Ishikawa (cell line): ENCODE measurements around the gene MATN1.

Experiments
- CEBPB ChIP-seq: IDR thresholded peaks from 2 replicates; pipeline ENCODE4 v1.6.1; 2012
- CREB1 ChIP-seq: IDR thresholded peaks from 2 replicates; pipeline ENCODE4 v1.6.1; 2012; ENCODE audit warnings: low read depth
- EGR1 ChIP-seq: IDR thresholded peaks from 2 replicates; pipeline ENCODE4 v1.6.1; 2012
- EP300 ChIP-seq: IDR thresholded peaks from 2 replicates; pipeline ENCODE4 v1.6.1; 2012; ENCODE audit warnings: borderline replicate concordance
- FOXM1 ChIP-seq: IDR thresholded peaks from 2 replicates; pipeline ENCODE4 v1.6.1; 2012; ENCODE audit warnings: low read depth, borderline replicate concordance
- MAX ChIP-seq: IDR thresholded peaks from 2 replicates; pipeline ENCODE4 v1.6.1; 2012
- NFIC ChIP-seq: IDR thresholded peaks from 2 replicates; pipeline ENCODE4 v1.6.1; 2012
- RAD21 ChIP-seq: IDR thresholded peaks from 2 replicates; pipeline ENCODE4 v1.6.1; 2012; ENCODE audit warnings: low read depth
- REST ChIP-seq: IDR thresholded peaks from 2 replicates; pipeline ENCODE4 v1.6.1; 2012; ENCODE audit warnings: low read depth, mild to moderate bottlenecking
- TAF1 ChIP-seq: IDR thresholded peaks from 2 replicates; pipeline ENCODE4 v1.6.1; 2012; ENCODE audit warnings: low read depth, mild to moderate bottlenecking
- TCF12 ChIP-seq: IDR thresholded peaks from 2 replicates; pipeline ENCODE4 v1.6.1; 2012; ENCODE audit warnings: low read depth
- TEAD4 ChIP-seq: IDR thresholded peaks from 2 replicates; pipeline ENCODE4 v1.6.1; 2012
- YY1 ChIP-seq: IDR thresholded peaks from 2 replicates; pipeline ENCODE4 v1.6.1; 2012; ENCODE audit warnings: low read depth
- ZBTB7A ChIP-seq: IDR thresholded peaks from 2 replicates; pipeline ENCODE4 v1.6.1; 2012; ENCODE audit warnings: low read depth
- TF ChIP-seq, protein P1 (sequence below): IDR thresholded peaks from 2 replicates; pipeline ENCODE4 v1.6.1; 2012

Gene MATN1

GRCh38 chr1:30746212-30747032, 23.0 kb upstream of the MATN1 start:
- TF ChIP-seq ZBTB7A, result no peak
- no peak for TF ChIP-seq FOXM1
- TF ChIP-seq REST, result no peak
- TF ChIP-seq TAF1, result no peak
- TF ChIP-seq, protein P1, sequence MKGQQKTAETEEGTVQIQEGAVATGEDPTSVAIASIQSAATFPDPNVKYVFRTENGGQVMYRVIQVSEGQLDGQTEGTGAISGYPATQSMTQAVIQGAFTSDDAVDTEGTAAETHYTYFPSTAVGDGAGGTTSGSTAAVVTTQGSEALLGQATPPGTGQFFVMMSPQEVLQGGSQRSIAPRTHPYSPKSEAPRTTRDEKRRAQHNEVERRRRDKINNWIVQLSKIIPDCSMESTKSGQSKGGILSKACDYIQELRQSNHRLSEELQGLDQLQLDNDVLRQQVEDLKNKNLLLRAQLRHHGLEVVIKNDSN, result no peak
- no peak for TF ChIP-seq YY1

GRCh38 chr1:30745834-30746208, 22.4 kb upstream of the MATN1 start:
- TF ChIP-seq, protein P1, result no peak

- TF ChIP-seq FOXM1 (no peak), TAF1 (no peak), RAD21 (no peak), ZBTB7A (no peak), EP300 (no peak), TEAD4 (no peak), NFIC (no peak), CEBPB (no peak), EGR1 (no peak), MAX (no peak), TCF12 (no peak), YY1 (no peak), REST (no peak), CREB1 (no peak)
- TF ChIP-seq, protein P1, result no peak
Observed at GRCh38 chr1:30745156-30745833, 21.9 kb upstream of the MATN1 start.

GRCh38 chr1:30744060-30744756, 20.8 kb upstream of the MATN1 start:
- TF ChIP-seq EGR1 (no peak), TEAD4 (no peak), NFIC (no peak), CREB1 (no peak), FOXM1 (no peak), REST (no peak), MAX (no peak), ZBTB7A (no peak), RAD21 (no peak), YY1 (no peak), TAF1 (no peak), TCF12 (no peak), CEBPB (no peak), EP300 (no peak)
- TF ChIP-seq, protein P1, result no peak
